ENCODE results near the gene MTX1. TPM values are rescaled to one million over a fixed set of nuclear protein-coding genes. Genes with fewer than 3 reads are reported as not detected.

The MTX1 gene
- total RNA-seq, 3 donors from 2014 or later = 41.1 to 50.8 (median 44.8) TPM

- no peaks in the 10 kb centered on the region for H3K36me3 ChIP-seq
- TF ChIP-seq POLR2A (IDR thresholded peaks at IDR 0.05) (no peak), POLR2AphosphoS5 (IDR thresholded peaks at IDR 0.05) (no peak), CTCF (IDR thresholded peaks at IDR 0.05) (no peak)
- H3K4me1 ChIP-seq = peaks cover 7 to 10% of the 10 kb centered on the region in 2 donors
- intact Hi-C loops (cut with DNase I; ENCODE audit: low total_unique reads) = loop anchor here (5.0 kb wide), 1 partner anchor 71 kb away; the partner anchor contains the start of gene RUSC1
- no peak overlapping the region for H3K4me3 ChIP-seq
- no peaks in the 10 kb centered on the region for H3K27me3 ChIP-seq
- H3K9me3 ChIP-seq = no peaks in the 10 kb centered on the region
- no peak overlapping the region for H3K27ac ChIP-seq
- no peak for DNase-seq (ENCODE audit: low spot score in 2 of 2)
Observed at GRCh38 chr1:155251566-155251965, 43.1 kb downstream of the MTX1 start.

- H3K36me3 ChIP-seq = no peaks in the 10 kb centered on the region
- H3K9me3 ChIP-seq = no peaks in the 10 kb centered on the region
- no peaks in the 10 kb centered on the region for H3K27me3 ChIP-seq
- intact Hi-C loops (cut with DNase I; ENCODE audit: low total_unique reads) = loop anchor here (5.0 kb wide), 1 partner anchor 69 kb away; the partner anchor contains the start of gene RUSC1
- DNase-seq (ENCODE audit: low spot score in 2 of 2) = no peak
- H3K4me1 ChIP-seq = peaks cover 7 to 10% of the 10 kb centered on the region in 2 donors
- TF ChIP-seq POLR2A (IDR thresholded peaks at IDR 0.05) (no peak), POLR2AphosphoS5 (IDR thresholded peaks at IDR 0.05) (no peak), CTCF (IDR thresholded peaks at IDR 0.05) (no peak)
- H3K4me3 ChIP-seq = no peak overlapping the region
- no peak overlapping the region for H3K27ac ChIP-seq
Observed at GRCh38 chr1:155253208-155253607, 44.7 kb downstream of the MTX1 start.

- H3K36me3 ChIP-seq = peaks cover 3% of the 10 kb centered on the region
- peak overlapping the region in 2 of 3 donors; percentile 78 to 97 for H3K4me3 ChIP-seq
- DNase-seq (ENCODE audit: low spot score in 2 of 2) = no peak
- intact Hi-C loops (cut with DNase I; ENCODE audit: low total_unique reads) = loop anchor here (5.0 kb wide), 1 partner anchor 69 kb away; the partner anchor contains the start of gene RUSC1
- no peaks in the 10 kb centered on the region for H3K27me3 ChIP-seq
- H3K9me3 ChIP-seq = no peaks in the 10 kb centered on the region
- H3K4me1 ChIP-seq = peaks cover 7 to 10% of the 10 kb centered on the region in 2 donors
- TF ChIP-seq CTCF (IDR thresholded peaks at IDR 0.05) (no peak), POLR2AphosphoS5 (IDR thresholded peaks at IDR 0.05) (no peak)
- peak overlapping the region; percentile 96 for H3K27ac ChIP-seq
Observed at GRCh38 chr1:155253797-155254196, 45.3 kb downstream of the MTX1 start.

GRCh38 chr1:155254228-155254713 is 45.8 kb downstream of the MTX1 start:
- DNase-seq (ENCODE audit: low spot score in 2 of 2) = no peak
- H3K4me1 ChIP-seq = peaks cover 7 to 10% of the 10 kb centered on the region in 2 donors
- intact Hi-C loops (cut with DNase I; ENCODE audit: low total_unique reads) = loop anchor here (5.0 kb wide), 1 partner anchor 68 kb away; the partner anchor contains the start of gene RUSC1

More at GRCh38 chr1:155254228-155254713, 45.8 kb downstream of the MTX1 start:
- H3K27me3 ChIP-seq = no peaks in the 10 kb centered on the region
- H3K9me3 ChIP-seq = no peaks in the 10 kb centered on the region
- TF ChIP-seq POLR2AphosphoS5 (IDR thresholded peaks at IDR 0.05) (no peak), CTCF (IDR thresholded peaks at IDR 0.05) (no peak)
- peak overlapping the region; percentile 96 for H3K27ac ChIP-seq
- peaks cover 4% of the 10 kb centered on the region for H3K36me3 ChIP-seq
- H3K4me3 ChIP-seq = peak overlapping the region; percentile 78 to 97 (median 95)
